GM23248 (cell line): ENCODE results near the gene XPNPEP1.

ENCODE experiments used
- EZH2 ChIP-seq: fragments of 200-600 bp; sonication (generic); IDR thresholded peaks from 2 replicates; pipeline ENCODE4 v1.6.1; 2018; ENCODE audit warnings: antibody characterized with exemption, mild to moderate bottlenecking; ENCODE audit not compliant: insufficient read depth, poor library complexity, severe bottlenecking
- EZH2phosphoT487 ChIP-seq: fragments of 200-600 bp; sonication (generic); IDR thresholded peaks from 2 replicates; pipeline ENCODE4 v1.6.1; 2018; ENCODE audit warnings: antibody characterized with exemption, moderate library complexity, mild to moderate bottlenecking, low read depth; ENCODE audit not compliant: insufficient read depth

- TF ChIP-seq EZH2phosphoT487 (no peak), EZH2 (no peak)
These were observed 7.7 kb downstream of the XPNPEP1 start for GRCh38 chr10:109915566-109915965.
